ENCODE measurements around the gene NF1. TPM values are rescaled to one million over a fixed set of nuclear protein-coding genes. Genes with fewer than 3 reads are reported as not detected.
"Not testable (repeated sequence)": the region's sequence is repeated elsewhere in the genome, so short reads cannot be mapped to it uniquely, and the experiment has no call there.

NF1 gene
- total RNA-seq, 1 donor from 2014 or later, result 33.2 TPM

DNA sequence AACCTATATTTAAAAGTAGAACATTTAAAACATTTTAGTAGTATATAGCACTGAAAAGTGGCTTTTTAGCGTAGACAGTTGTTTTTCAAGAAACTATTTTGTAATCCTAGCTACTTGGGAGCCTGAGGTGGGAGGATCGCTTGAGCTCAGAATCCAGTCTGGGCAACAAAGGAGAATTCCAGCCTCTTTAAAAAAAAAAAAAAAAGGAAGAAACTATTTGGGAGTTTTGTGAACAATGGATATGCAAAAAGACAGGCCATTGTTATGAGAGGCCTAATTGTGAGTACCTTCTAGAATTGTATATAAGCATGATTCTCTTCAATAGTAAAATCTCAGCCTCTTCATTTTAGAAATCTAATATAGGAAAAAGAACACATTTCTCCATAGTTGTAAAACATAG is 184.6 kb downstream of the NF1 start:
- DNase-seq (ENCODE audit: low read depth), result no peak
- no peaks in the 10 kb centered on the region for H3K36me3 ChIP-seq (ENCODE audit: control insufficient read depth, insufficient read depth, low read length)
- TF ChIP-seq, protein P1, sequence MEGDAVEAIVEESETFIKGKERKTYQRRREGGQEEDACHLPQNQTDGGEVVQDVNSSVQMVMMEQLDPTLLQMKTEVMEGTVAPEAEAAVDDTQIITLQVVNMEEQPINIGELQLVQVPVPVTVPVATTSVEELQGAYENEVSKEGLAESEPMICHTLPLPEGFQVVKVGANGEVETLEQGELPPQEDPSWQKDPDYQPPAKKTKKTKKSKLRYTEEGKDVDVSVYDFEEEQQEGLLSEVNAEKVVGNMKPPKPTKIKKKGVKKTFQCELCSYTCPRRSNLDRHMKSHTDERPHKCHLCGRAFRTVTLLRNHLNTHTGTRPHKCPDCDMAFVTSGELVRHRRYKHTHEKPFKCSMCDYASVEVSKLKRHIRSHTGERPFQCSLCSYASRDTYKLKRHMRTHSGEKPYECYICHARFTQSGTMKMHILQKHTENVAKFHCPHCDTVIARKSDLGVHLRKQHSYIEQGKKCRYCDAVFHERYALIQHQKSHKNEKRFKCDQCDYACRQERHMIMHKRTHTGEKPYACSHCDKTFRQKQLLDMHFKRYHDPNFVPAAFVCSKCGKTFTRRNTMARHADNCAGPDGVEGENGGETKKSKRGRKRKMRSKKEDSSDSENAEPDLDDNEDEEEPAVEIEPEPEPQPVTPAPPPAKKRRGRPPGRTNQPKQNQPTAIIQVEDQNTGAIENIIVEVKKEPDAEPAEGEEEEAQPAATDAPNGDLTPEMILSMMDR (IDR thresholded peaks at IDR 0.05; ENCODE audit: insufficient read depth, low read length, severe bottlenecking), result no peak
- no peak for FAIRE-seq
- no peak overlapping the region for H3K4me3 ChIP-seq (ENCODE audit: low read depth, low read length)
- no peaks in the 10 kb centered on the region for H3K27me3 ChIP-seq (ENCODE audit: control insufficient read depth, insufficient read depth, low read length)

DNA sequence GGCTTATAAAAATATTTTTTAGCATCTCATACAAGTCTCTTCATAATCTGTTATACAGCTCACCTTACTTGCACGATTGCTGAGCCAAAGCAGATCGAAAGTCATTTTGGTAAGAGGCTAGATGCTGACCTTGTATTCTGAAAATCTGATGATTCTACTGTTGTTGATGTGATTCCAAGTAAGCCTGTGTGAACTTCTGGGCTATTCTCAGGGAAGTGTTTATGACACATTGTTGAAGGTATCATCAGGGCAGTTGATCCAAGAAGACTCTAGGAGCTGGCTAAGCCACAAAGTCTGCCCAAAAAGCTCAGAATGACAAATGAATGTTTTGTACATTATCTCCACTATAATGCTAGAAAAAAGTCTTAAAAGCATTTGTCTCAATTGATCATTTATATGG is 186.3 kb downstream of the NF1 start:
- no peak for FAIRE-seq
- Histone ChIP-seq H3K27me3 (ENCODE audit: control insufficient read depth, insufficient read depth, low read length) (no peaks in the 10 kb centered on the region), H3K36me3 (ENCODE audit: control insufficient read depth, insufficient read depth, low read length) (no peaks in the 10 kb centered on the region), H3K4me3 (ENCODE audit: low read depth, low read length) (no peak overlapping the region)
- DNase-seq (ENCODE audit: low read depth), result no peak
- TF ChIP-seq, protein P1 (IDR thresholded peaks at IDR 0.05; ENCODE audit: insufficient read depth, low read length, severe bottlenecking), result no peak

DNA sequence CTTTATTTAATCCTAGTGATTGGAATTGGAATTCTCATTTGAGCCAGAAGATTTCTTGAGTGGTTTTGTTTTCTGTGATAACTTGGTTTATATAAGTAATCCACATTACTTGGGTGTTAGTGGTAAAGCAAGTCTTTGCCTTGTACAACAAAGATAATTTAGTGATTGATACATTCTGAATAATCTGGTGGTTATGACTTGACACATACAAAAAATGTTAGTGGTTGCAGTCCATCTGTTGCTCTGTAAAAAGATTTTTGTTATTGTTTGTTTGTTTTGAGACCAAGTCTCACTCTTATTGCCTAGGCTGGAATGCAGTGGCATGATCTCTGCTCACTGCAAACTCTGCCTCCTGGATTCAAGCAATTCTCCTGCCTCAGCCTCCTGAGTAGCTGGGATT is 189.1 kb downstream of the NF1 start:
- FAIRE-seq, result no peak

DNA sequence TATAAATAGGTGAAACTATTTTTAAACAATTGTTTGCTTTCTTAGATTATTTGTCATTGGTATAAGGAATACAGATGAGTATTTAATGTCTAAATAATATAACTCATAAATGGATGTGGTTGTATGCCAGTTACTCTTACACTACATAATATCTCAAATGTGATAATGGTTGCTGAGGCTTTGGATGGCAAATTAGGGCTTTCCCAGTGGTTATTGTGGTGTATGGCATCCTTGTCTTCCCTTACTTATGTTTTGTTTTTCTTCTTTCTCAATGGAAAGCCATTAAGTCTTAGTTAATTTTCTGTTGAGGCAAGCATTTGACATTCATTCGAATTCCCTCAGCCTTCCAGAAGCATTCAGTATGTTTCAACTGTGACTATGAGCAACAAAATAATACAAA is 191.8 kb downstream of the NF1 start:
- TF ChIP-seq, protein P1 (IDR thresholded peaks at IDR 0.05; ENCODE audit: insufficient read depth, low read length, severe bottlenecking), result no peak
- Histone ChIP-seq H3K36me3 (ENCODE audit: control insufficient read depth, insufficient read depth, low read length) (peaks cover 4% of the 10 kb centered on the region), H3K27me3 (ENCODE audit: control insufficient read depth, insufficient read depth, low read length) (no peaks in the 10 kb centered on the region), H3K4me3 (ENCODE audit: low read depth, low read length) (no peak overlapping the region)
- DNase-seq (ENCODE audit: low read depth), result no peak
- FAIRE-seq, result no peak

More for the DNA sequence above, 189.1 kb downstream of the NF1 start:
- Histone ChIP-seq H3K36me3 (ENCODE audit: control insufficient read depth, insufficient read depth, low read length) (peaks cover 2% of the 10 kb centered on the region), H3K4me3 (ENCODE audit: low read depth, low read length) (no peak overlapping the region), H3K27me3 (ENCODE audit: control insufficient read depth, insufficient read depth, low read length) (no peaks in the 10 kb centered on the region)
- TF ChIP-seq, protein P1 (IDR thresholded peaks at IDR 0.05; ENCODE audit: insufficient read depth, low read length, severe bottlenecking), result no peak
- no peak for DNase-seq (ENCODE audit: low read depth)

DNA sequence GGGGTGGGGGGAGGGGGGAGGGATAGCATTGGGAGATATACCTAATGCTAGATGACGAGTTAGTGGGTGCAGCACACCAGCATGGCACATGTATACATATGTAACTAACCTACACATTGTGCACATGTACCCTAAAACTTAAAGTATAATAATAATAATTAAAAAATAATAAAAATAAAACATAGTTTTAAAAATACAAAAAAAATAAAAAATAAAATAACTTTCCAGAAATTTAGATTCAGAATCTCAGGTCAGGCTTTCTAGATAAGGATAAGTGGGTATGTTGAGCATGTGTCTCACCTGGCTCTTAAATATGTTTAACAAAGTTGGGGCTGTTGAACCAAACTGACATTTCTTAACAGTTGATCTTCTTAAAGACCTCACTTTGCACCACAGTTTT is 193.2 kb downstream of the NF1 start:
- FAIRE-seq; H3K4me3 ChIP-seq (ENCODE audit: low read depth, low read length); H3K36me3 ChIP-seq (ENCODE audit: control insufficient read depth, insufficient read depth, low read length); DNase-seq (ENCODE audit: low read depth); H3K27me3 ChIP-seq (ENCODE audit: control insufficient read depth, insufficient read depth, low read length): not testable (repeated sequence)

DNA sequence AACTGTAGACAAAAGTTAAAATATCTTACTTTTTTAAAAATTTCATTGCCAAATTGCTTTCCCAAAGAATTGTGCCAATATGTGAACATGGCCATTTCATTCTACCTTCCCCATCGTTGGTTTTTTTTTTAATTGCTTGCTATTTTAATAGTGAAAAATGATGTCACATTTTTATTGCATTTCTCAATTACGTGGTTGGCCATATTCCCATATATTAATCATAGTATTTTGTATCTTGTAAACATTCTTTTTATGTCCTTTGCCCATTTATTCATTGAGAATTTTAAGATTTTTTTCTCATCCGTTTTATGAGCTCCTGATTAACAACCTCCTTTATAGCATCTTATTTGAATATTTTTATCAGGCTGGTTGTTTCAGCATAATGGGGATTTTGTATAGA is 195.0 kb downstream of the NF1 start:
- TF ChIP-seq, protein P1 (IDR thresholded peaks at IDR 0.05; ENCODE audit: insufficient read depth, low read length, severe bottlenecking), result no peak
- H3K27me3 ChIP-seq (ENCODE audit: control insufficient read depth, insufficient read depth, low read length), result no peaks in the 10 kb centered on the region
- no peak for DNase-seq (ENCODE audit: low read depth)
- FAIRE-seq, result no peak
- no peak overlapping the region for H3K4me3 ChIP-seq (ENCODE audit: low read depth, low read length)
- peaks cover 4% of the 10 kb centered on the region for H3K36me3 ChIP-seq (ENCODE audit: control insufficient read depth, insufficient read depth, low read length)

All from bronchial epithelial cell (primary cell).